SK-N-SH treated with all-trans-retinoic acid at 6 μM for 48 hours (cell line): ENCODE measurements around the gene ZC3H7B.

Source experiments
- BACH2 ChIP-seq: fragments of 250-450 bp; sonication (Bioruptor Pico); IDR thresholded peaks from 2 replicates; pipeline ENCODE4 v1.9.0; 2021; ENCODE audit warnings: mild to moderate bottlenecking, borderline replicate concordance
- PATZ1 ChIP-seq: fragments of 250-450 bp; sonication (Bioruptor Pico); IDR thresholded peaks from 2 replicates; pipeline ENCODE4 v1.8.0; 2020; ENCODE audit warnings: mild to moderate bottlenecking, moderate library complexity, borderline replicate concordance
- RARB ChIP-seq: fragments of 250-450 bp; sonication (Bioruptor Pico); IDR thresholded peaks from 2 replicates; pipeline ENCODE4 v1.8.0; 2021; ENCODE audit warnings: mild to moderate bottlenecking, moderate library complexity
- ZC3H10 ChIP-seq: fragments of 250-450 bp; sonication (Bioruptor Pico); IDR thresholded peaks from 2 replicates; pipeline ENCODE4 v1.5.1; 2021; ENCODE audit warnings: mild to moderate bottlenecking, moderate library complexity
- ZFP30 ChIP-seq: fragments of 450-650 bp; formaldehyde crosslinking; IDR thresholded peaks from 2 replicates; pipeline ENCODE4 v1.5.0; 2022; ENCODE audit warnings: mild to moderate bottlenecking, moderate library complexity
- ZNF70 ChIP-seq: fragments of 450-650 bp; formaldehyde crosslinking; IDR thresholded peaks from 2 replicates; pipeline ENCODE4 v1.5.0; 2020; ENCODE audit warnings: mild to moderate bottlenecking, moderate library complexity

GRCh38 chr22:41350087-41350486 lies 48.8 kb downstream of the ZC3H7B start:
- TF ChIP-seq ZNF70 (CRISPR knock-in tag): no peak
- no peak for TF ChIP-seq PATZ1 (CRISPR knock-in tag)
- no peak for TF ChIP-seq RARB
- no peak for TF ChIP-seq ZC3H10 (CRISPR knock-in tag)
- no peak for TF ChIP-seq ZFP30 (CRISPR knock-in tag)
- TF ChIP-seq BACH2 (CRISPR knock-in tag): no peak
